Thymus (tissue), 11 donors: Measurements from ENCODE around the gene P2RY11. TPM values are rescaled to one million over a fixed set of nuclear protein-coding genes. Genes with fewer than 3 reads are reported as not detected.

Source experiments
- DNase-seq, 9 donors: peaks; one replicate each; pipeline ENCODE4 v3.0.0-alpha.2; 2013; ENCODE audit warnings: low spot score in 9 of 9, low read depth in 6 of 9, missing footprints in 1 of 9
- H3K27ac ChIP-seq, 2 donors: one replicate each; pipeline ENCODE4 v1.5.1; 2013; ENCODE audit warnings: control low read depth in 1 of 2, low read depth in 1 of 2, low read length in 1 of 2, mild to moderate bottlenecking in 1 of 2, moderate library complexity in 1 of 2
- H3K27me3 ChIP-seq, 2 donors: one replicate each; pipeline ENCODE4 v1.5.1; 2013; ENCODE audit warnings: low read length in 1 of 2; ENCODE audit not compliant: control insufficient read depth in 2 of 2, insufficient read depth in 1 of 2
- H3K36me3 ChIP-seq, 2 donors: one replicate each; pipeline ENCODE4 v1.5.1; 2013; ENCODE audit warnings: low read length in 1 of 2, mild to moderate bottlenecking in 1 of 2, moderate library complexity in 1 of 2; ENCODE audit not compliant: control insufficient read depth in 2 of 2, insufficient read depth in 2 of 2
- H3K4me1 ChIP-seq, 2 donors: one replicate each; pipeline ENCODE4 v1.5.1; 2013; ENCODE audit warnings: low read length in 2 of 2; ENCODE audit not compliant: control insufficient read depth in 2 of 2, insufficient read depth in 2 of 2
- H3K4me3 ChIP-seq, 2 donors: one replicate each; pipeline ENCODE4 v1.5.1; 2013; ENCODE audit warnings: low read length in 2 of 2, control low read depth in 1 of 2, mild to moderate bottlenecking in 1 of 2
- H3K9me3 ChIP-seq, 2 donors: one replicate each; pipeline ENCODE4 v1.5.1; 2013; ENCODE audit warnings: low read length in 1 of 2, mild to moderate bottlenecking in 1 of 2; ENCODE audit not compliant: control insufficient read depth in 2 of 2, insufficient read depth in 1 of 2
- WGBS: extraction: QIAGEN DNeasy Blood & Tissue Kit; methylation state at CpG from one replicate; pipeline ENCODE4 v1.1.7; 2013; 5-methylcytosine and 5-hydroxymethylcytosine counted together
- polyA plus RNA-seq: library from polyadenylated mRNA; stranded (reverse); fragments of 200-250 nt; gene quantifications from one replicate; pipeline ENCODE4 v1.2.3, GENCODE V29; 2013
- total RNA-seq: library from RNA; stranded (reverse); fragments of 120-200 nt; gene quantifications from one replicate; pipeline ENCODE4 v1.2.4, GENCODE V29; 2013
- donor health status: healthy.

Gene P2RY11
- total and polyA plus RNA-seq, 2 donors, result 5.6 to 14.5 TPM

- no peak for DNase-seq
- Histone ChIP-seq H3K9me3 (no peaks in the 10 kb centered on the region), H3K27me3 (no peaks in the 10 kb centered on the region), H3K36me3 (peaks cover 95 to 98% of the 10 kb centered on the region in 2 donors), H3K4me1 (peaks cover 0 to 10% of the 10 kb centered on the region in 2 donors), H3K4me3 (no peak overlapping the region), H3K27ac (no peak overlapping the region)
- WGBS, result 98% methylated on average over 18 of the region's 18 CpGs
These were observed 30.5 kb downstream of the P2RY11 start for GRCh38 chr19:10141973-10142372.

- Histone ChIP-seq H3K27ac (peak overlapping the region; percentile 66 to 68), H3K27me3 (no peaks in the 10 kb centered on the region), H3K4me1 (peaks cover 0 to 10% of the 10 kb centered on the region in 2 donors), H3K4me3 (no peak overlapping the region), H3K36me3 (peaks cover 95 to 97% of the 10 kb centered on the region in 2 donors), H3K9me3 (no peaks in the 10 kb centered on the region)
- DNase-seq, result peak in 3 of 9 donors; percentile 4 to 58 (median 16)
- WGBS, result 88% methylated on average over 15 of the region's 15 CpGs
These were observed 31.3 kb downstream of the P2RY11 start for GRCh38 chr19:10142701-10143375.

DNA sequence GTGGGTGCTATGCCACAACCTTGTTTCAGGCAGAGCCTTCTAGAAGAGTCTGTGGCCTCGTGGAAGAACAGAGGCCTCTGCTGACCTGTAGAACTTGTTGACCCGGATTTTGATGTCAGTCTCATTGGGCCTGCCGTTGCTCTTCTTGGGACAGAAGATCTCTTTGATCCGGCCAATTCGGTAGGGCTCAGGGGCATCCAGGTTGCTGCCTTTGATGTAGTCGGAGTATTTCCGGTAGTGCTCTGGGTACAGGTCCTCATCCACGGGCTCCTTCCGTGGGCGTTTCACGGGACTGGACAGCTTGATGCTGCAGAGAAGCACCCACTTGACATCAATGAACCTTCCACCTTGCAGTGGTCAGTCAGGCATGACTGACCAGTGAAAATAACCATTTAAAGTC lies 32.2 kb downstream of the P2RY11 start:
- H3K27ac ChIP-seq, result no peak overlapping the region

DNA sequence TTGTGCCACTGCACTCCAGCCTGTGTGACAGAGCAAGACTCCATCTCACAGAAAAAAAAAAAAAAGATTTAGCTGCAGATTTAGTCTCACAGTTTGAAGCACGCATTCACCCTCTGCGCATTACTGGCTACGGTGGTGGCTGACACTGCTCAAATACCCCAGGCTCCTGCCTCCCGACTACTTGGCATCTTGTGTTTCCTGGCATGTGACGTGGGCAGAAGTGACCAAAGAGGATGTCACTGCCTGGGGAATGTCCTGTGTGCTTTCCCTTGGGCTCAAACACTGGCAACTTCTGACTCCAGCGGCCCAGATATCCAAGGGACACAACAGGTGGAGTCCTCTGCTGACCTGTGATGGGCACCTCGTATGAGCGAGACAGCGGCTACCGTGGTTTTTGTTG lies 32.9 kb downstream of the P2RY11 start:
- no peaks in the 10 kb centered on the region for H3K9me3 ChIP-seq
- no peak overlapping the region for H3K27ac ChIP-seq
- H3K27me3 ChIP-seq, result no peaks in the 10 kb centered on the region
- WGBS, result 96% methylated on average over 10 of the region's 10 CpGs
- peaks cover 88 to 93% of the 10 kb centered on the region in 2 donors for H3K36me3 ChIP-seq
- no peak overlapping the region for H3K4me3 ChIP-seq
- no peak for DNase-seq
- peaks cover 0 to 10% of the 10 kb centered on the region in 2 donors for H3K4me1 ChIP-seq

More for the DNA sequence above, 32.2 kb downstream of the P2RY11 start:
- peaks cover 0 to 10% of the 10 kb centered on the region in 2 donors for H3K4me1 ChIP-seq
- no peak overlapping the region for H3K4me3 ChIP-seq
- 96% methylated on average over 11 of the region's 11 CpGs for WGBS
- H3K36me3 ChIP-seq, result peaks cover 90 to 93% of the 10 kb centered on the region in 2 donors
- DNase-seq, result no peak
- no peaks in the 10 kb centered on the region for H3K9me3 ChIP-seq
- H3K27me3 ChIP-seq, result no peaks in the 10 kb centered on the region

DNA sequence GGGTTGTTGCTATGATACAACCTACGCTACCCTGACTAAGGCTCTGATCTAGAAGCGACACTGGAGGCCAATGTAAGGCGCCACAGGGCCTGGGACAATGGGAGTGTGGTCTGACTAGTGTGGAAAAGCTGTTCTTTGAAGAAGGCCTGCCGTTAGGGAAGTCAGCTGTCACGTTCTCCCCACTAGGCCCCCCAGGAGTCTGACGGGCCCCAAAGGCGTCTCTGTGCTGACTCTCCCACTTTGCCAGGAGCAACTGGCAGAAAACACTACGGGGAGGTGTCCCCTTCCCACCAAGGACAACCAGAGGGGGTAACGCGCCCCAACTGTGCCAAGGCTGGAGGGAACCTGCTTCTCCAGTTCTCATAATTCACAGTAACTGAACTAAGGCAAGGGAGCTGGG lies 33.5 kb downstream of the P2RY11 start:
- Histone ChIP-seq H3K36me3 (peaks cover 88 to 93% of the 10 kb centered on the region in 2 donors), H3K4me1 (peaks cover 0 to 10% of the 10 kb centered on the region in 2 donors), H3K9me3 (no peaks in the 10 kb centered on the region), H3K4me3 (no peak overlapping the region), H3K27ac (no peak overlapping the region), H3K27me3 (no peaks in the 10 kb centered on the region)
- DNase-seq, result no peak
- 97% methylated on average over 10 of the region's 10 CpGs for WGBS

DNA sequence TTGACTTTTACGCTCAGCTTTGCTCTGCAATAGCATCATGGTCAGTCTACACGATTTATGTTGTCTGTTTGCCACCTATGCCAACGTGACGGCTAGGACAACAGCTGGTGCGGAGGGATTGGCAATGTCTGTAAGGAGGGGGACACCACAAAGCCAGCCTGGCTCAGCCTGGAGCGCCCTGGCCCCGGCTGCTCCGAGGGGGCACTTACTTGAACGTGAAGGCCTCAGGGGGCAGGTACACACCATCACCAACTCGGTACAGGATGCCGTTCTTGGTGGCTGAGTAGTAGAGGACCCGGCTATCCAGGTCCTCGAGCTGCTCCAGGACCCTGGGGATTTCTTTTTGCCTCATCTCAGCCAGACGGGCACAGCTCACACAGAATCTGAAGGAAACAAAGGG lies 34.6 kb downstream of the P2RY11 start:
- H3K27me3 ChIP-seq, result no peaks in the 10 kb centered on the region
- peaks cover 0 to 10% of the 10 kb centered on the region in 2 donors for H3K4me1 ChIP-seq
- peaks cover 92 to 95% of the 10 kb centered on the region in 2 donors for H3K36me3 ChIP-seq
- no peaks in the 10 kb centered on the region for H3K9me3 ChIP-seq
- H3K27ac ChIP-seq, result no peak overlapping the region
- no peak for DNase-seq
- no peak overlapping the region for H3K4me3 ChIP-seq
- 98% methylated on average over 14 of the region's 14 CpGs for WGBS

DNA sequence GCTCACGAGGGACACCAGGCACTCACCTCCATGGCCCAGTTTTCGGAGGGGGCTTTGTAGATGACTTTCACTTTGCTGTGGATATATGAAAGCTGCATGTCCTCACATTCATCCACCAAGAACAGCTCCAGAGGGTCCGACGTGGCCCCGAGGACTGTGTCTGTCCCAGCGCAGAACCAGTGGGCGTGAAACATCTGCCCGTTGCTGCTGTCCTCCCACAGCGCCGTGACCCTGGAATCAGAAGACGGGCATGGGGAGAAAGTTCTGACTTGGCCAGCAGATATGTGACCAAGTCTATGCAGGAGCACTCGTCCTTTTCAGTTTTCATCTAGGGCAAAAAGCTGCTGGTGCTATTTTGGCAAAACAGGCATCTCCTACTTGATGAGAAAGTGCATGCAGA lies 37.9 kb downstream of the P2RY11 start:
- Histone ChIP-seq H3K27ac (no peak overlapping the region), H3K27me3 (no peaks in the 10 kb centered on the region), H3K9me3 (no peaks in the 10 kb centered on the region), H3K4me1 (no peaks in the 10 kb centered on the region), H3K36me3 (peaks cover 87 to 92% of the 10 kb centered on the region in 2 donors), H3K4me3 (no peak overlapping the region)
- 98% methylated on average over 12 of the region's 12 CpGs for WGBS
- DNase-seq, result no peak

DNA sequence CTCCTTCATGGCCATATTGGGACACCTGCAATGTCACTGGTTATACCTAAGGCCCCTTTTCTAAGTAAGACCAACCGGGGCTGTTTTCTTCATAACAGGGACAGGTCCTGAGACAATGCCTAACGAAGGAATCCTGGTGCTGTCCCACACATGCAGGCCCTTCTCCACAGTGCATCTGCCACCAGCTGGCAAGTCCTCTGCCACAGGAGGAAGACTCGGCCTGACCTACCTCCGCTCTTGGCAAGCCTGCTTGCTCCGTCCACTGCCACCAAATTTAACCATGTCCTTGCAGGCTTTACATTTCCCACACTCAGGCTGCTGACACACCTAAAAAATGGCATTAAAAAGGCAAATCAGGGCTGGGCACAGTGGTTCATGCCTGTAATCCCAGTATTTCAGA lies 40.0 kb downstream of the P2RY11 start:
- Histone ChIP-seq H3K4me3 (no peak overlapping the region), H3K27ac (no peak overlapping the region), H3K27me3 (no peaks in the 10 kb centered on the region), H3K9me3 (no peaks in the 10 kb centered on the region), H3K36me3 (peaks cover 87 to 92% of the 10 kb centered on the region in 2 donors), H3K4me1 (no peaks in the 10 kb centered on the region)
- DNase-seq, result no peak
- over 99% methylated on average over 5 of the region's 5 CpGs for WGBS

- Histone ChIP-seq H3K27ac (no peak overlapping the region), H3K4me1 (no peaks in the 10 kb centered on the region), H3K4me3 (no peak overlapping the region), H3K36me3 (peaks cover 85 to 91% of the 10 kb centered on the region in 2 donors), H3K9me3 (no peaks in the 10 kb centered on the region), H3K27me3 (no peaks in the 10 kb centered on the region)
- WGBS, result 97% methylated on average over 3 of the region's 3 CpGs
- no peak for DNase-seq
These were observed 40.6 kb downstream of the P2RY11 start for GRCh38 chr19:10152100-10152499.
